Thymus (tissue), 14 donors: ENCODE measurements around the gene TAF9B. TPM values are rescaled to one million over a fixed set of nuclear protein-coding genes. Genes with fewer than 3 reads are reported as not detected.
"Not testable (repeated sequence)": the region's sequence is repeated elsewhere in the genome, so short reads cannot be mapped to it uniquely, and the experiment has no call there.

Experiments used
- DNase-seq, 9 donors: peaks; one replicate each; pipeline ENCODE4 v3.0.0-alpha.2; 2013; ENCODE audit warnings: low spot score in 9 of 9, low read depth in 6 of 9, missing footprints in 1 of 9
- H3K27ac ChIP-seq, 2 donors: one replicate each; pipeline ENCODE4 v1.5.1; 2013; ENCODE audit warnings: control low read depth in 1 of 2, low read depth in 1 of 2, low read length in 1 of 2, mild to moderate bottlenecking in 1 of 2, moderate library complexity in 1 of 2
- H3K27me3 ChIP-seq, 2 donors: one replicate each; pipeline ENCODE4 v1.5.1; 2013; ENCODE audit warnings: low read length in 1 of 2; ENCODE audit not compliant: control insufficient read depth in 2 of 2, insufficient read depth in 1 of 2
- H3K36me3 ChIP-seq, 2 donors: one replicate each; pipeline ENCODE4 v1.5.1; 2013; ENCODE audit warnings: low read length in 1 of 2, mild to moderate bottlenecking in 1 of 2, moderate library complexity in 1 of 2; ENCODE audit not compliant: control insufficient read depth in 2 of 2, insufficient read depth in 2 of 2
- H3K4me1 ChIP-seq, 2 donors: one replicate each; pipeline ENCODE4 v1.5.1; 2013; ENCODE audit warnings: low read length in 2 of 2; ENCODE audit not compliant: control insufficient read depth in 2 of 2, insufficient read depth in 2 of 2
- H3K4me3 ChIP-seq, 2 donors: one replicate each; pipeline ENCODE4 v1.5.1; 2013; ENCODE audit warnings: low read length in 2 of 2, control low read depth in 1 of 2, mild to moderate bottlenecking in 1 of 2
- H3K9me3 ChIP-seq, 2 donors: one replicate each; pipeline ENCODE4 v1.5.1; 2013; ENCODE audit warnings: low read length in 1 of 2, mild to moderate bottlenecking in 1 of 2; ENCODE audit not compliant: control insufficient read depth in 2 of 2, insufficient read depth in 1 of 2
- WGBS: extraction: QIAGEN DNeasy Blood & Tissue Kit; methylation state at CpG from one replicate; pipeline ENCODE4 v1.1.7; 2013; 5-methylcytosine and 5-hydroxymethylcytosine counted together
- long read RNA-seq, 10 donors: transcript quantifications; one replicate each; lab custom pipeline, GENCODE V29; 2026
- polyA plus RNA-seq: library from polyadenylated mRNA; stranded (reverse); fragments of 200-250 nt; gene quantifications from one replicate; pipeline ENCODE4 v1.2.3, GENCODE V29; 2013
- total RNA-seq: library from RNA; stranded (reverse); fragments of 120-200 nt; gene quantifications from one replicate; pipeline ENCODE4 v1.2.4, GENCODE V29; 2013
- donor health status: healthy.

TAF9B gene
- total RNA-seq (19.0 TPM), polyA plus RNA-seq (20.1 TPM)
- long read RNA-seq, donor 1: 0 reads
- long read RNA-seq, donor 2, transcript TAF9B-201 (7 exons, 2,713 nt): major isoform, 14 of 14 reads
- long read RNA-seq, donor 2, partial matches to known transcripts: 0 of 14 reads
- long read RNA-seq, donor 2, other reads (novel, unspliced or antisense): 0 of 14 reads
- long read RNA-seq, donor 3, partial matches to known transcripts: 0 of 4 reads
- long read RNA-seq, donor 3, other reads (novel, unspliced or antisense): 0 of 4 reads
- long read RNA-seq, donor 4, partial matches to known transcripts: 0 of 4 reads
- long read RNA-seq, donor 4, other reads (novel, unspliced or antisense): 0 of 4 reads
- long read RNA-seq, donor 5, transcript TAF9B-201 (7 exons, 2,713 nt): major isoform, 15 of 16 reads
- long read RNA-seq, donor 5, partial matches to known transcripts: 0 of 16 reads
- long read RNA-seq, donor 5, other reads (novel, unspliced or antisense): 0 of 16 reads
- long read RNA-seq, donor 6, transcript TAF9B-201 (7 exons, 2,713 nt): major isoform, 7 of 7 reads
- long read RNA-seq, donor 6, partial matches to known transcripts: 0 of 7 reads
- long read RNA-seq, donor 6, other reads (novel, unspliced or antisense): 0 of 7 reads
- long read RNA-seq, donor 7, transcript TAF9B-201 (7 exons, 2,713 nt): major isoform, 15 of 15 reads
- long read RNA-seq, donor 7, partial matches to known transcripts: 0 of 15 reads
- long read RNA-seq, donor 7, other reads (novel, unspliced or antisense): 0 of 15 reads
- long read RNA-seq, donor 8, partial matches to known transcripts: 0 of 4 reads
- long read RNA-seq, donor 8, other reads (novel, unspliced or antisense): 0 of 4 reads
- long read RNA-seq, donor 9, transcript TAF9B-201 (7 exons, 2,713 nt): major isoform, 5 of 5 reads
- long read RNA-seq, donor 9, partial matches to known transcripts: 0 of 5 reads
- long read RNA-seq, donor 9, other reads (novel, unspliced or antisense): 0 of 5 reads
- long read RNA-seq, donor 10, transcript TAF9B-201 (7 exons, 2,713 nt): major isoform, 11 of 11 reads
- long read RNA-seq, donor 10, partial matches to known transcripts: 0 of 11 reads
- long read RNA-seq, donor 10, other reads (novel, unspliced or antisense): 0 of 11 reads

GRCh38 chrX:78139160-78140123 lies at the start of gene TAF9B:
Gene TAF9B (minus strand): TSS chrX:78139650. CDS start chrX:78139611, 39 bp downstream.
- Histone ChIP-seq H3K27ac (peak within 1 kb of the TSS; percentile 71 to 74), H3K4me1 (no peaks in the 10 kb centered on the region), H3K27me3 (no peaks in the 10 kb centered on the region), H3K4me3 (peak within 1 kb of the TSS; percentile 57 to 79), H3K9me3 (peaks cover 0 to 5% of the 10 kb centered on the region in 2 donors), H3K36me3 (no peaks in the 10 kb centered on the region)
- 7% methylated on average over 58 of the region's 59 CpGs for WGBS
- peak; percentile 38 to 84 (median 61) for DNase-seq

- DNase-seq: no peak
- Histone ChIP-seq H3K27me3 (no peaks in the 10 kb centered on the region), H3K4me3 (no peak overlapping the region), H3K9me3 (no peaks in the 10 kb centered on the region), H3K36me3 (no peaks in the 10 kb centered on the region), H3K27ac (no peak overlapping the region), H3K4me1 (no peaks in the 10 kb centered on the region)
- 97% methylated on average over 7 of the region's 7 CpGs for WGBS
These were observed 43.4 kb upstream of the TAF9B start for GRCh38 chrX:78182881-78183280.

GRCh38 chrX:78181307-78181706 lies 41.9 kb upstream of the TAF9B start:
- no peaks in the 10 kb centered on the region for H3K36me3 ChIP-seq
- H3K4me3 ChIP-seq: no peak overlapping the region
- no peaks in the 10 kb centered on the region for H3K9me3 ChIP-seq
- no peak overlapping the region for H3K27ac ChIP-seq
- no peak for DNase-seq
- H3K27me3 ChIP-seq: no peaks in the 10 kb centered on the region
- H3K4me1 ChIP-seq: no peaks in the 10 kb centered on the region

GRCh38 chrX:78168065-78168464 lies 28.6 kb upstream of the TAF9B start:
- Histone ChIP-seq H3K9me3 (no peaks in the 10 kb centered on the region), H3K36me3 (no peaks in the 10 kb centered on the region), H3K4me1 (no peaks in the 10 kb centered on the region), H3K27ac (no peak overlapping the region), H3K4me3 (no peak overlapping the region), H3K27me3 (no peaks in the 10 kb centered on the region)
- DNase-seq: no peak

GRCh38 chrX:78165425-78165824 lies 26.0 kb upstream of the TAF9B start:
- no peak for DNase-seq
- no peak overlapping the region for H3K4me3 ChIP-seq
- H3K4me1 ChIP-seq: no peaks in the 10 kb centered on the region
- WGBS: 95% methylated on average over 1 of the region's 1 CpG
- no peaks in the 10 kb centered on the region for H3K27me3 ChIP-seq
- no peaks in the 10 kb centered on the region for H3K9me3 ChIP-seq
- no peaks in the 10 kb centered on the region for H3K36me3 ChIP-seq
- H3K27ac ChIP-seq: no peak overlapping the region

GRCh38 chrX:78163175-78163574 lies 23.7 kb upstream of the TAF9B start:
- not testable (repeated sequence) for H3K36me3 ChIP-seq, H3K4me3 ChIP-seq, H3K4me1 ChIP-seq, H3K27ac ChIP-seq, H3K27me3 ChIP-seq, DNase-seq, H3K9me3 ChIP-seq
- 93% methylated on average over 4 of the region's 4 CpGs for WGBS

- 94% methylated on average over 4 of the region's 4 CpGs for WGBS
- not testable (repeated sequence) for H3K27ac ChIP-seq
These were observed 21.3 kb upstream of the TAF9B start for GRCh38 chrX:78160711-78161110.

GRCh38 chrX:78157846-78158245 lies 18.4 kb upstream of the TAF9B start:
- H3K4me1 ChIP-seq, DNase-seq, H3K36me3 ChIP-seq, H3K27ac ChIP-seq, H3K4me3 ChIP-seq, H3K27me3 ChIP-seq: not testable (repeated sequence)
- peaks cover 0 to 11% of the 10 kb centered on the region in 2 donors for H3K9me3 ChIP-seq
- WGBS: 96% methylated on average over 10 of the region's 10 CpGs

More at GRCh38 chrX:78160711-78161110, 21.3 kb upstream of the TAF9B start:
- H3K36me3 ChIP-seq, H3K27me3 ChIP-seq, H3K4me1 ChIP-seq, DNase-seq, H3K4me3 ChIP-seq: not testable (repeated sequence)
- H3K9me3 ChIP-seq: peaks cover 0 to 11% of the 10 kb centered on the region in 2 donors
